ENCODE data around the gene TUBB3.
"Not testable (repeated sequence)": the region's sequence is repeated elsewhere in the genome, so short reads cannot be mapped to it uniquely, and the experiment has no call there.

The TUBB3 gene

DNA sequence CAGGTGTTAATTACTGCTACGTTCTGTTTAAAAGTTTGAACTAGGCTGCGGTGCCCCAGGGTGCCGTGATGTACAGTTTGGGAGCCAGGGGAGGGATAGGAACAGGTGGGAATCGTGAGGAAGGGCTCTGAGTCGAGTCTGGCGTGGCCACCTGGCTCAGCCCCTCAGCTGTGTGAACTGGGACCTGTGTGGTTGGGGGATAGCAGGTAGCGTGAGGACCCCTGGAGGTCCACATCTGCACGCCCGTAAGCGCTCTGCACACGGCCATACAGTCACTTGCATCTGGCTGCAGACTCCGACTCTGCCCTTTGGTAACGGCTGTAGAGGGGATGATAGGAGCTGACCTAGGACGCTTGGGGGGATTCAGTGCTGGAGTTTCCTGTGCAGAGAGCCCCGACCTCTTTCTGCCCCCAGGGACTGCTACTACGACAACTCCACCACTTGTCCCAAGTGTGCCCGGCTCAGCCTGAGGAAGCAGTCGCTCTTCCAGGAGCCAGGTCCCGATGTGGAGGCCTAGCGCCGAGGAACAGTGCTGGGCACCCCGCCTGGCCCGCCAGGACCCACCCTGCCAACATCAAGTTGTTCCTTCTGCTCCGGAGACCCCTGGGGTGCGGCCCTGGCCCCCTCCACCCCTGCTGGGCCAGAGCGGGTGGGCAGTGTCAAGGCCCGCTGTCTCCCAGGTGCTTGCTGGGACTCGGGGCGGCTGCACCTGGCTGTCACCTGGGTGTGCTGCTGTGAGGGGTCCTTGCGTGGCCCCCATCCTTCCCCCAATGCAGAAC is 42.5 kb downstream of the TUBB3 start:
- DNase-seq (ENCODE audit: low read depth in 3 of 3): no peak

DNA sequence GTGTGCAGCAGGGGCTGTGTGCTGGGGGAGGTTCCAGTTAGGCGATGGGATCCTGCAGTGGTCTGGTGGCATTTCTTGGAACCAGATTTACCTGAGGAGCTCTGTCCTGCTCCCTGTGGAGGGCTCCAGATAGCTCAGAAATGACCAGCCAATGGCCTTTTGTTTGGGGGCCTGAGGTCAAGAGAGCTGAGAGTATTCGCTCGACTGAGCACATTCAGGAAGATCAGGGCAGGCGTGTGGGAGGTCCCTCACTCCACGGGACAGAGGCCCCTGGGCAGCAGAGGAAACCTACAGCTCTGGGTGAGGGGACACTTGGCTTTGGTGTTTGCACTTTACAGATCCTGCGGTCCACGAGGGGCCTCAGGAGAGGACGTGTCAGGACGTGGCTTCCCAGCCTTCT is 43.6 kb downstream of the TUBB3 start:
- DNase-seq (ENCODE audit: low read depth in 3 of 3): no peak

DNA sequence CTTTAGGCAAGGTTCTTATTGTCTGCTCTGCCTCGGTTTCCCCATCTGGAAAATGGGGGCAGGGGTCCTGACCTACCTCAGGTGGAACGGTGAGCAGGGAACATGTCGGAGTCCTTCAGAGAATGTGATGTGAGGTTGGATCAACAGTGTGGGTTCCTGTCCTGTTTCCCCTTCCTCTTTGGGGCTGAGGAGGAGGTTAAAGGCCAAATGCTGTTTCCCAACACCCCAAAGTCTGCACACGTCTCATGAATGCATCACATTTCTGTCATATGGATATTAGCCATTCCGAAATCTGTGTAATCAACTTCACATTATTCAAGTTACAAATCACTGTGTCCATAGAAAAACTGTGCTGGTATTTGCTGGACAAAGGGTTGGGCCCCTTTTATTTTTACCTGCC is 44.3 kb downstream of the TUBB3 start:
- DNase-seq (ENCODE audit: low read depth in 3 of 3): not testable (repeated sequence)

DNA sequence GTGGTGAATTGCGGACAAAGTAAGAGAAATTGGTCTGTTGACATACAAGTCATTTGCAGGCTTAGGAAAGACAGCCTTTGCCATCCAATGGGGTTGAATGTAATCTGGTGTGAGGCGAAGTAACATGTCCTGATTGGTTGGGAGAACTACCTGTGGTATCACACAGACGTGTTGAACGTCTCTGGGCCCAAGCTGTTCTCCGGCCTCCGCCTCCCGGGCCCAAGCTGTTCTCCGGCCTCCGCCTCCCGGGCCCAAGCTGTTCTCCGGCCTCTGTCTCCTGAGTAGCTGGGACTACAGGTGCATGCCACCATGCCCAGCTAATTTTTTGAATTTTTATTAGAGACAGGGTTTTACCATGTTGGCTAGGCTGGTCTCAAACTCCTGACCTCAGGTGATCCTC is 44.9 kb downstream of the TUBB3 start:
- not testable (repeated sequence) for DNase-seq (ENCODE audit: low read depth in 3 of 3)

DNA sequence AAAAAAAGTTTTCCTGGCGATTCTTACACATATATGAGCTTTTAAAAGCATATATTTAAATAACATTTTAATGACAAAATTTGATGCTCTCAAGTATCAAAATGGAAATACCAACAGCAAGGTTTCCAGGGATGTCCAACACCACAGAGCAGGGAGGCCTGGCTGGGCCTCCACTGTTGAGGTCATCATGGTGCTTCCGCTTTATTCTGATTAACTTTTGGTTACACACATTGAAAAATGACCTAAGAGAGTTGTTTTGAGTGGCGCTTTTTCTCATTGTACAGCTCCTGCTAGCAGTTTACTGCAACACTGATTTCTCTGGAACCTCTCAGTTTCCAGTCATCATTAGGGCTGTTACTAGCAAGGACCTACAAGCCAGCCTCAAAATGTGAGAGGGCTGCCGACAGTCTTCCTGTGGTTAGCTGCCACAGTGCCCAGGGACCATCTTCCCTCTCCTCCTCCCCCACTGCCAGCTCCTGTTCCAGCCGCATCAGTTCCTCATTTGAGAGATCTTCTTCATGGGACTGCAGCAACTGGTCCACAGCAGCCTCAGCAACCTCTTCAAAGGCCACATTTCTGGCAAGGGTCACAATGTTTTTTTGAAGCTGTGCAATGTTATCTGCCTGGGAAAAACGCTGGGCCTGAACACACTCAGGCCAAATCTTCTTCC is 46.7 kb downstream of the TUBB3 start:
- DNase-seq (ENCODE audit: low read depth in 3 of 3): no peak

DNA sequence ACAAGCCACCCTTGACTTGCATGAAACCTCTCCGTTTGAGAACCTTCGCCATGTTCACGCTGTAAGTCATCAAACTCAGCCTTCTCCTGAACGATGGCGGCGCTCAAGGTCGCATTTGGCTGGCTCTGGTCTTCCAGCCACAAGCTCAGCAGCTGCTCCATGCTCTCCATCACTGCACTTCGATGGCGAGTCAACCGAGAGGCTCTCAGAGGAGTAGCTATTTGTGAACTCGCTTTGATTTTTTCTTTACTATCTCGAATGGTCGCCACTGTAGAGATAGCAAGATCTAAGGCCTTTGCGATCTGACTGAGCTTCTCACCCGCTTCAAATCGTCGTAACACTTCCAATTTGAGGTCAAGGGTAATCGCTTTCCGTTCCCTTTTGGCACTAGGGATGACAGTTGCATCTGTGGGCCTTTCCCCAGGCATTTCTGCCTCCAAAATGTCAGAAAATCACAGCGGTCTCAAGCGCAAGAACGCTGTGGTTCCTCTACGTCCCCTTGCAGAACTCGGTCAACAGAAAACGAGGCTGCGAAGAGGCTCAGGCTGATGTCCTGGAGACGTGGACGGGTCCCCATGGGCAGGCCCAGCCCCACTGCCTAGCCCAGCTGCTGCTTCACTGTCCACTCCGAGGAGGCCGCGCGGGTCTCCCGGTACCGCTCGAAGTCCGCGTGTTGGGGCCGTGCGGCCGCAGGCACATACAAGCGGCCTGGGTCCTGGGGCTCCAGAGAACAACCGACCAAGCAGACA is 48.5 kb downstream of the TUBB3 start:
- DNase-seq (ENCODE audit: low read depth in 3 of 3): no peak

DNA sequence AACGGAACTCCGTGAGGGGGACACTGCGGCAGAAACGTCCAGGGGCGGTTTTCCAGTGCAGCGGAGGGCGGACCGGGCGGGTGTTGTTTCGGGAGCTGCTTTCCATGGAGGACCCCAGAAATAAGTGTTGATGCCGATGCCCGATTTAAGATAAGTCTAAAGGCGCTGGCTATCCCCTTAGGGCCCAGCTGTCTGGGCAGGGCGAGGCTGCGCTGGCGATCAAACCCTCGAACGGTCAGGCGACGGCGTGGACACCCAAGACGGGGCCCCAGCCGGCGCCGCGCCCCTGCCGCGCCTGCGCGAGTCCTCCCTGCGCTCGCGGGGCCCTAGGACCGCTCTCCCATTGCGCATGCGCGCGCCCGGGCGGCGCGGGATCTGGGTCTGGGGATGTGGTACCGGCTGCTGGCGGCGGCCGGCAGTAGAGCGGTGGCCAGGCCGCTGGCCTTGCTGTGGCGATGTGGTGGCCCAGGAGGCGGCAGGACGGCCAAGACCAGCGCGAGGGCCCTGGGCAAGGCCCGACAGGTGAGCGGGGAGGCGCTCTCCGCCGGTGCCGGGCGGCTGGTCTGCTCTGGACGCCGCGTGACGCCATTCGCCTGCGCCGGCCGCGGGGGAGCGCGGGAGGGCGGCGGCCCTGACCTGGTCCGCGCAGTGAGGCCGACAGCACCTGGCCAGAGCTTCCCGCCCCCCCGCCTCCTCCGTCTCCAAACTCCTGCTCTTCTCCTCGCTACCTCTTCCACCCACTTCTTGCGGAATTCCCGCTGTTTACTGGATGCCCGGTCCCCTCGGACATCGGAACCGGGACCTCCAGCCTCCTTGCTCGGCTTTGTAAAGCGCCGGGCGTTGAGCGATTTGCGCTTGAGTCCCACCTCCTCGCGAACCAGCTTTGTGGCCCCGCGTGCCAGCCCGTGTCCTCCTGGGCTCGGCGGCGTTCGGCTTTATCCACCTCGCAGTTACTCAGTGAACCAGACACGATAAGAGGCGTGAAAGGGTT is 49.4 kb downstream of the TUBB3 start:
- DNase-seq (ENCODE audit: low read depth in 3 of 3): peak; percentile 84 to 86 (median 85)

DNA sequence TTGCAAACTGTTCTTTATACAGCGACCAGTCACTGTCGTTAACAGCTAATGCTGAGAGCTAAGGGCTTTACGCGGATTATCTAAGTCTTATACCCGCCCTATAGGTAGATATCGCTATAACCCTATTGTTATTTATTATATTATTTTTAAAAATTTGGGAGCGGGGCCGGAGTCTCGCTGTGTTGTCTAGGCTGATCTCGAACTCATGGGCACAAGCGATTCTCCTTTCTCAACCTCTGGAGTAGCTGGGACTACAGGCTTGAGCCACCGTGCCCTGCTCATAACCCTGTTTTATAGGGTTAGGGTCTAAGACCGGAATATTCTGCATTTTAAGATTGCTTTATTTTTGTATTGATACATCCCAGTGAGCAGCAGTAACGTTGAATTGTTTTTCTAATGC is 50.1 kb downstream of the TUBB3 start:
- no peak for DNase-seq (ENCODE audit: low read depth in 3 of 3)

DNA sequence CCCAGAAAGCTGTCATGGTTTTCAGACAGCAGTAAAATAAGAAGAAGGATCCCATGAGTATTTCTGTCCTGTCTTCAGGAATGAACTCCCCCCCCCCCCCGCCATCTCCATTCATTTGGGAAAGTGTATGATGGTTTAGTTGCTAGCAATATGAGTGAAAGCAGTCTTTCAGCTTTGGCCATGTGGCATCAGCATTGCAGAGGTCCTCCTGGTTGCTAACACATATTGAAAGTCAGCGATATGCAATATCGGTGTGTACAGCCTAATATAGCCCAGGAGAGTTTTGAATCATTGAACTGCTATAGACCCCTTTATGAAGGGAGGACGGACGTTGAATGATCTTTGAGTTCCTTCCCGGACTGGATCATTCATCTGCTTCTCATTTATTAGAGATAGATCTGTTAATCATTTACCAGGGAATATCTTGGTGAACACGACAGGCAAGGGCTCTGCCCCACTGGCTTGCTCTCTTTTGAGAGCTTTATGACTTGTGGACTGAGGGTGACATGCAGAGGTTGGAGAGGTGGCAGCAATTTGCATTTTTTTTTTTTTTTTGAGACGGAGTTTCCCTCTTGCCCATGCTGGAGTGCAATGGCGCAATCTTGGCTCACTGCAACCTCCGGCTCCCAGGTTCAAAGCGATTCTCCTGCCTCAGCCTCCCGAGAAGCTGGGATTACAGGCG is 50.7 kb downstream of the TUBB3 start:
- no peak for DNase-seq (ENCODE audit: low read depth in 3 of 3)

DNA sequence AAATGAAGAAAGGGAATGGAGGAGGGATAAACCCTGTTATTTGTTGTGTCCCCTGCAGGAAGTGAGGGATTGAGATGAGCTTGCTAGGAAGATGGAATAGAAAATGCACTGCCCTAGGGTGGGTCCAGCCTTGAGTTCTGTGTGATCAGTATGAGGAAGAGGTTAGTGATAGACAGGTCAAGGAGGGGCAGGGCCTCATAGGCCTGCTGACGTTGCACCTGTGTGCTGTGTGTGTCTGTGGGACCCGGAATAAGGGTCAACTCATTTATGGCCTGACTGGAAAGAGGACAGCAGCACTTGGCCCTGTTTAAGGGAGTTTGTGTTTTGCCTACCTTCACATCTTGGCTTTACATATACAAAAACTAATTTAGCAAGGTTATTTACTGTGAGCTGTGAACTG is 51.7 kb downstream of the TUBB3 start:
- DNase-seq (ENCODE audit: low read depth in 3 of 3): no peak

DNA sequence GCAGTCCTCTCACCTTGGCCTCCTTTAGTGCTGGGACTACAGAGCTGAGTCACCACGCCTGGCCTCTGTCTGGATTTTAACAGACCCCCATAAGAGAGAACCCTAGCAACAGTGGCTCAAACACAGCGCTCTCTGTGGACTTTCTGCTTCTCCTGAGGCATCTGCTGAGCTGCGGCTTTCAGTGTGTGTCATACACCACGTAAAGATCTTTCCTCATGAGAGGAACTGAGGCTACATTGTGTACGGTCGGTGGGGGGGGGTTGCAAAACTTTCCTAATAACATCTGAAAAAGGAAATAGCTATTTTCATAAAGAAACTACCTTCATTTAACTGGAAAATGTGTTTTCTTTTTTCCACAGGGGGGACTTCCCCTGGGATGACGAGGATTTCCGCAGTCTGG is 58.3 kb downstream of the TUBB3 start:
- DNase-seq (ENCODE audit: low read depth in 3 of 3): no peak

DNA sequence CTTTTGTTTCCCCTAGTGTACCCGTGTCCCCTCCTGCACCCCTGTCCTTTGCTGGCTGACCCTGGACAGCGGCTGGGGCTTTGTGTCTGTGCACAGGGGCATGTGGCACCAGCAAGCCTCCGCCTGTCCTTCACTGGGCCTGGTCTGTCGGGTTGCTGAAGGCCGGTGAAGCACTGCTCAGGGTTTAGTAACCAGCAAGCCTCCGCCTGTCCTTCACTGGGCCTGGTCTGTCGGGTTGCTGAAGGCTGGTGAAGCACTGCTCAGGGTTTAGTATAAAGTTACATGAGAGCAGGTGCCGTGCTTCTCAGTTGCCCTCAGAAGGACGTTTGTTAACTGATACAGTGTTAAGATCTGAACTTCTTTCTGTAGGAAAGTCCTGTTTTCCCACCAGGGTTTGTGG is 59.2 kb downstream of the TUBB3 start:
- no peak for DNase-seq (ENCODE audit: low read depth in 3 of 3)

DNA sequence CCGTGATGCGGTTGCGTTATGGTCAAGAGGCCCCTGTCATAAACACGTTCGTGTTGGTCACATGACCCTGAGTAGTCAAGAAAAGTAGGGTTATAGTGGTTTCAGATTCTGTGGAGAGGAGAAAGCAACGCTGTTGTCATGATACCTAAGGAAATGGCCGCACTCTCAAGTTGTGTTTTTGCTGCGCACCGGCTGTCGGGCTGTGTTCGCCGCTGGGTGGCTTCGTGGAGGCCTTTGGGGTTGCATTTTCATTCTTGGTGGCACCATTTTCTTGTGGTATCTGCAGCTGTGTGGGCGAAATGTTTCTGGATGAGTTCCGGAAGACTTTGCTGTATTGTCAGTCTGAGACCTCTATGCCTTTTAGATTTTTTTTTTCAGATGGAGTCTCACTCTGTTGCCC is 60.4 kb downstream of the TUBB3 start:
- no peak for DNase-seq (ENCODE audit: low read depth in 3 of 3)

DNA sequence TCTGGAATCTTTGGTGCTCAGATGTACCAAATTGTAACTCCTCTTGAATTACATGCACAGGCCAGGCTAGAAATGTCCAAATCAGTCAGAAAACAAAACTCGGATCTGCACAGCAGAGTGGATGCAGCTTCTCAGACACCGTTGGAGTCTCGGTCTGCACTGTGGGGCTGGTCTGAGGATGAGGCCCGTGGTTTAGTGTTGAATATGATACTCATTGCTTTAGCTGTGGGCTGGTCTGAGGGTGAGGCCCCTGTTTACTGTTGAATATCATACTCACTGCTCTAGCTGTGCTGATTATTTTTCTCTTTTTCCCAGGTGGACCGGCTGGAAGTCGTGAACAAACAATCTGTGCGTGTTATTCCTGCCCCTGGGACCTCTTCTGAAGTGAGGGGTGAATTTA is 61.1 kb downstream of the TUBB3 start:
- DNase-seq (ENCODE audit: low read depth in 3 of 3): no peak

DNA sequence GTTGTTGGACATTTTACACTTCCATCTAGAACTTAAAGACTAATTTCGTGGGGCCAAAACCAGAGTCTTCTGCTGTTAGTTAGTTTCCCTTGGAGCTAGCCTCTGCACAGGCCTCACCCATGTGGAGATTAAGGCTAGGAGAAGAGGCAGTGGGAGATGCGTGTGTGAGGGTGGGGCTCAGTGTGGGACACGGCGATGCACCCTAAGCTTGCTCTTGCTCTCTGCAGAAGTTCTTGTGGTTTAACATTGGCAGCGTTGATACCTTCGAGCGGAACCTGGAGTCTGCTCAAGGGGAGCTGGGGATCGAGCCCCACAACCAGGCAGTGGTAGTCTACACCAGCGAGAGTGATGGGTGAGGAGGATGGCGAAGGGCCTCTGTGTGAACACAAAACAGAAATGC is 62.1 kb downstream of the TUBB3 start:
- no peak for DNase-seq (ENCODE audit: low read depth in 3 of 3)

Data from stimulated activated CD4-positive, alpha-beta T cell treated with anti-CD3 and anti-CD28 coated beads, TNF-alpha, amount 100 ng/mL, for 4 hours (primary cell).